DOHH2 (cell line): ENCODE measurements around the gene SAP30.

Experiments
- CTCF ChIP-seq: fragments of 200-600 bp; sonication (generic); IDR thresholded peaks from one replicate; pipeline ENCODE4 v1.5.1; 2014; ENCODE audit warnings: antibody characterized with exemption, mild to moderate bottlenecking, low read depth, low read length; ENCODE audit not compliant: poor library complexity, severe bottlenecking
- EZH2phosphoT487 ChIP-seq: fragments of 200-600 bp; sonication (generic); IDR thresholded peaks from 2 replicates; pipeline ENCODE4 v1.6.1; 2017; ENCODE audit warnings: borderline replicate concordance, mild to moderate bottlenecking, antibody characterized with exemption, low read length, moderate library complexity, mixed read lengths

- TF ChIP-seq CTCF (no peak), EZH2phosphoT487 (no peak)
Measured at GRCh38 chr4:173347467-173347866, 23.3 kb upstream of the SAP30 start.
